ENCODE measurements around the gene P2RY14. TPM values are rescaled to one million over a fixed set of nuclear protein-coding genes. Genes with fewer than 3 reads are reported as not detected.

Gene P2RY14
- total RNA-seq, 2 donors from 2014 or later = 1.8 TPM; not detected in 1

GRCh38 chr3:151218136-151218535, 60.2 kb downstream of the P2RY14 start:
- TF ChIP-seq CTCF (IDR thresholded peaks at IDR 0.05) (no peak), POLR2A (IDR thresholded peaks at IDR 0.05) (no peak)
- ATAC-seq (no peak), DNase-seq (no peak)
- Histone ChIP-seq H3K27me3 (no peaks in the 10 kb centered on the region), H3K36me3 (replicated peaks in 1 of 2; ENCODE audit: insufficient read depth in 1 of 2, low read depth in 2 of 2) (no peaks in the 10 kb centered on the region), H3K4me1 (no peaks in the 10 kb centered on the region), H3K9me3 (no peaks in the 10 kb centered on the region), H3K4me3 (no peak overlapping the region), H3K27ac (no peak overlapping the region)
- intact Hi-C loops (cut with DNase I) = no loop called here
- 16 to 20% methylated on average over 1 of the region's 1 CpG for WGBS, 2 donors

GRCh38 chr3:151216641-151217607, 61.4 kb downstream of the P2RY14 start:
- Histone ChIP-seq H3K4me3 (no peak overlapping the region), H3K4me1 (no peaks in the 10 kb centered on the region), H3K27ac (no peak overlapping the region), H3K27me3 (no peaks in the 10 kb centered on the region), H3K36me3 (replicated peaks in 1 of 2; ENCODE audit: insufficient read depth in 1 of 2, low read depth in 2 of 2) (no peaks in the 10 kb centered on the region), H3K9me3 (no peaks in the 10 kb centered on the region)
- intact Hi-C loops (cut with DNase I) = no loop called here
- DNase-seq (no peak), ATAC-seq (no peak)
- TF ChIP-seq POLR2A (IDR thresholded peaks at IDR 0.05) = no peak
- no peak for TF ChIP-seq CTCF (IDR thresholded peaks at IDR 0.05)
- WGBS, 2 donors = 77 to 79% methylated on average over 3 of the region's 3 CpGs

- intact Hi-C loops (cut with DNase I) = no loop called here
- Histone ChIP-seq H3K4me3 (no peak overlapping the region), H3K27me3 (no peaks in the 10 kb centered on the region), H3K27ac (no peak overlapping the region), H3K36me3 (replicated peaks in 1 of 2; ENCODE audit: insufficient read depth in 1 of 2, low read depth in 2 of 2) (no peaks in the 10 kb centered on the region), H3K9me3 (no peaks in the 10 kb centered on the region), H3K4me1 (peaks cover 10% of the 10 kb centered on the region)
- ATAC-seq (no peak), DNase-seq (no peak)
- WGBS, 2 donors = 68 to 83% methylated on average over 1 of the region's 1 CpG
- TF ChIP-seq POLR2A (IDR thresholded peaks at IDR 0.05) (no peak), CTCF (IDR thresholded peaks at IDR 0.05) (no peak)
Observed at GRCh38 chr3:151214459-151214858, 63.9 kb downstream of the P2RY14 start.

GRCh38 chr3:151213881-151214280, 64.5 kb downstream of the P2RY14 start:
- Histone ChIP-seq H3K27me3 (no peaks in the 10 kb centered on the region), H3K4me1 (peaks cover 10% of the 10 kb centered on the region), H3K36me3 (replicated peaks in 1 of 2; ENCODE audit: insufficient read depth in 1 of 2, low read depth in 2 of 2) (no peaks in the 10 kb centered on the region), H3K4me3 (no peak overlapping the region), H3K27ac (no peak overlapping the region), H3K9me3 (no peaks in the 10 kb centered on the region)
- DNase-seq (no peak), ATAC-seq (no peak)
- intact Hi-C loops (cut with DNase I) = no loop called here
- WGBS, 2 donors = 82 to 92% methylated on average over 5 of the region's 5 CpGs
- TF ChIP-seq CTCF (IDR thresholded peaks at IDR 0.05) = no peak
- no peak for TF ChIP-seq POLR2A (IDR thresholded peaks at IDR 0.05)
